ENCODE data around the gene LBHD1.
"Not testable (repeated sequence)": the region's sequence is repeated elsewhere in the genome, so short reads cannot be mapped to it uniquely, and the experiment has no call there.

LBHD1 gene

DNA sequence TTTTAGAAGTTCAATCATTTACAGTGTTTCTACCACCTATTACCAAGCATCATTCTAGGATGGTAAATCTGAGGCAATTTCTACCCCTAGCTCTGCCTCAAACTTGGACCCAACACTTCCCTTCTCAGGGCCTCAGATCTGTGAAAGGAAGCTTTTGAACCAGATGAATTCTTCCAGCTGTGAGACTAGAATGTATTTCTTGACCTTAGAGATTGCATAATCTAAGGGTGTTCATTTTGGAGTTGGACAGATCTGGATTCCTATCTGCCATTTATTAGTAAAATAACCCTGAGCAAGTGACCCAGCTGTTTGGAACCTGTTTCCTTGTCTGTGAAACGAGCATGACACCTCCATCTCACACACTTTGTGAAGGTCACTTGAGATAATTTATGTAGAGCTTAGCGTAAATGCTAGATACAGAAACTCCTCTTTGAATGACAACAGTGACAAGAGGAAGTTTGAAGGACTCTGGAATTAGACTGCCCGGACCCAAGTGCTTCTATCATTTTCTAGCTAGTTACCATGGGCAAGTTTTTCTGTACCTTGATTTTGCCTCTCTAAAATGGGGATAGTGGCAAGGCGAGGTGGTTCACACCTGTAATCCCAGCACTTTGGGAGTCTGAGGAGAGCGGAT, 15.2 kb downstream of the LBHD1 start:
- DNase-seq = no peak

GRCh38 chr11:62654297-62654696, 17.8 kb downstream of the LBHD1 start:
- no peak for DNase-seq

DNA sequence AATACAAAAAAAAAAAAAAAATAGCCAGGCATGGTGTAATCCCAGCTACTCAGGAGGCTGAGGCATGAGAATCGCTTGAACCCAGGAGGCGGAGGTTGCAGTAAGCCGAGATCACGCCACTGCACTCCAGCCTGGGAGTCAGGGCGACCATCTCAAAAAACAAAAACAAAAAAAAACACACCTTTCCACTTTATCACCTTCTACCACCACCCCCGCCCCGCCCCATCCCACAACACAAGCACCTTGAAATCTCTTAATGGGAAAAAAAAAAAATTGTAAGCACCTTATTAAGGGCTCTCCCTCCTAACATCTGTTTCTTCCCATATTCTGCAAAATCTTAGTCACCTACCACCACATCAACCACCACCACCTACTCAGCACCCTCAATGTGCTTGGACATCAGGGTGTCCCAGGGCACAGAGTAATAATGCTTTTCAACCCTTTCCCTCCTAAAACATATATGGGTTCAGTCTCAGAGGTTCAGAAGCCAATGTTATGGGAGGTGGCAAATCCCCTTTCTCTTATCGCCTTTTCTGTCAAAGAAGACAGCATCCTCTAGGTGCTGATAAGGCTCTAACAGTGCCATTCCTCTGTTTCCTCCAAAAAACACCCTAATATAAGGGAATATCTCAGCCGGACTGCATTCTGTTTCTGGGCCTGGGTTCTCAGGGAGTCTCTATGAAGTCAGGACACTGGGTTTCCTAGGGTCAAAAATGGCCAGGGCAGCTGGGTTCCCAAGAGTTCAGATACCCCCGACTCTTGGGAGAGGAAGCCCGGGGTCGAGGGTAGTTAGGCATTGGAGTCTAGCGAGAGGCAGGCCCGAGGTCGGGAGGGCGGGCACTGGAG, 19.7 kb downstream of the LBHD1 start:
- no peak for DNase-seq

GRCh38 chr11:62650283-62650682, 21.8 kb downstream of the LBHD1 start:
- DNase-seq = not testable (repeated sequence)

DNA sequence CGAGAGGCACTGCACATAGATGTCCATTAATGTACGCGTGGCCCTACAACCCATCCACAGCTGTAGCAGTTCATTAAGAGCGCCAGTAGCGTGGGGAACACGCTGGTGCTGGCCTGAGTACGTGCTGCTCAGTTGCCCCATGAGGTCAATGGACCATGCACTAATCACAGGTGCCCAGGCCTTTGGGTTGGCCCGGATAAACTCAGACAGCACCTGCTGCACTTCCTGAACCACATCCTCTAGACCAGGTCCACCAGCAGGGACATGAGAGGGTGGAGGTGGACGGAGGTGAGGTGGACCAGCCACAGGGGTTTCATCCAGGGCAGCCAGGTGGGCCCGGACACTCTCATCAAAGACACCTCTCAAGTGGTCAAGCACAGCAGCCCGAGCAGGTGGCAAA, 22.6 kb downstream of the LBHD1 start:
- DNase-seq = no peak

- no peak for DNase-seq
Observed at GRCh38 chr11:62648967-62649364, 23.1 kb downstream of the LBHD1 start.

- DNase-seq = no peak
Observed at GRCh38 chr11:62648185-62648966, 23.7 kb downstream of the LBHD1 start.

DNA sequence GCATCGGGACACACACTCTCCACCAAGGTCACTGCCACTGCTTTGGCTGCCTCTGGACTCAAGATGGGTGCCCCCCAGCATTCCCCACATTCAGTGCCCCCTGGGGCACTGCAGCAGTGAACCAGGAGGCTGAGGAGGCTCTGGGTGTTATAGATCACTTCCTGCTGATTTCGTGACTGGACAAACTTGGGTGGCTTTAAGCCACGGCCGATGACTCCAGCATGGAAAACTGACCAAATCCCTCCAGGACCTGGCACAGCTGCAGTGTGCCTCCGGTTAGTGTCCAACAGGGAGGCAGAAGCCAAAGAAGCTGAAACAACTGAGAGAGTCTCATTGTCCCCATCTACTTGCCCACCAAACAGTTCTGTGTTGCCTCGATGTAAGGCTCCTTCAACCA, 24.5 kb downstream of the LBHD1 start:
- no peak for DNase-seq

DNA sequence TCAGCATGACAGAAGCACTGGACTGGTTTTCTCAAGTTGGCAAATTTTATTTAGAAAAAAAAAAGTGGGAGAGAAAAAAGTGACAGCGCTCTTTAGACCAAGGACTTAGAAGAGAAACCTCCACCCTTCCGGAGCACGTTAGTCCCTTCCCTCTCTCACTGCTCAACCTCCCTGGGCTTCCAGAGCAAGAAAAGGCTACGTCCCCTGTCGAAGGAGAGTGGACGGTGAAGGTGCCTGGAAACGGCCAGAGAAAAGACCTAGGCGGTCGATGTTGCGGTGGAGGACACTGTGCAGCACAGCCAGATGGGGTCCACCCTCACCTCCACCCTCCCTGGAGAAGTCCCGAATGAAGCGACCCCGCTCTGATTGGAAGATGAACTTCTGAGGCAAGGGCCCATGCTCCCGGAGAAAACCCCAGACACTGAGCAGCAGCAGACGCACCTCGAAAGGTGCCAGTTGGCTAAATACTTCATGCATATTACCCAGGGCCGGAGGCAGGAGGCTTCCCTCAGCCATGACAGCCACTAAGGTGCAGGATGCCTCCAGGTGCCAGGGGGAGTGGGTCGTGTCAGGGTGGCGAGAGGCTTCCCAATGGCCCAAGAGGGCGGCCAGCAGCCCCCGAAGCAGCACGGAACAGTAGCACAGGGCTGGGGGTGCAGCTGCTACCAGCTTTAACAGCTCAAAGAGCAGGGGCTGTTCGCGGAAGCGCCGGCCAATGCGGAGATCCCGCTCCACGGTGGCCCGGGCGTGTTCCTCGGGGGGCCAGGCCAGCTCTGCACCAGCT, 25.1 kb downstream of the LBHD1 start:
- DNase-seq = no peak

DNA sequence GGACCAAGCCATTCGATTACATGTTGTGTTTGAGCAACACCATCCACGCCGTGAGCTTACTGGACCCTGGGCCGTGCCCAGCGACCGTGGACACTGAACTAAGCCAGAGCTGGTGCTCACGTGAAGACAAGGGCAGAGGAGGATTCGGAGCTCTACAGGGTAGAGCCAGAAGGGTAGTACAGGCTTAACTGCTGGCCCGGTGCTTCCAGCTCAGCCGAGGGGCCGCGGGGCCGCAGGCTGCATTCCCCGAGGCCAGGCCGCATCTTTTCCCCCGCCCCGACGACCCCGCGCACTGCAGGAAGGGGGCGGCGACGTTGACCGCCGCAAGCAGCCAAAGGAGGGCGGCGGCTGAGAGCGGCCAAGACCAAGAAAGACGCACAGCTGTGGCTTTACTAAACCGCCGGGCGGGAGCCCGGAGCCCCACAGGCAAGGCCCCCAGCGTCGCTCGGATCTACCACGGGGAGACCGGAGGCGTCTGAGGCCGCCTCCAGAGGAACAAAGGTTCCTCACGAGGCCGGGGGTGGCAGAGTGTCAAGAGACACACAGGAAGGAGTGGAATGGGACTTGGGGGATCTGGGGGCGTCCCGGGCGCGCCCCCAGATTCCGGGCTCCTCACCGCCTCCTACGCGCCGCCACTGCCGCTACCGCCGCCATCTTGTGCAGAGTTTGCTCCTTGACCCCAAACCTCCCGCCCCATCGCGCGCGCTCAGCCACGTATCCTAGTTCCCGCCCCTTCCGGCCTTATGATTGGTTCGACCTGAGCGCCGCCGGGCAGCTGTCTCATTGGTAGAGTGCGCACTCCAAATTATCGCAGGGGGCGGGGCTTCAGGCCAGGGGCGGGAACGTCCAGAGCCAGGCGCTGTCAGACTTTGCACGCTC, 25.9 kb downstream of the LBHD1 start, which contains the start of gene GANAB:
GANAB (minus strand) TSS at position 668 of the 879 bp plus-strand sequence; CDS start at position 654, 14 bp downstream.
- peak; percentile 99 for DNase-seq

DNA sequence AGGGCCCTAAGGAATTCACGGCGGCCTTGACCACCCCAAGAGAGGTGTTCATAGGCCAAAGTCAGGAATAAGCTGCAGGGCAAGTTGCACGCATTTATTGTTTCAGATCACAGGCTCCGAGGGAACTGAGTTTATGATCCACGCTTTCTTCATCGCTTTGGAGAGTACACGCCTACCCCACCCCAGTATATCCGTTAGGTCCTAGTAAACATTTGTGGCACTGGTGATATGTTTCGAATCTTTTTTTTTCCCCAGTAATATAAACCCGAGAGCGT, 26.5 kb downstream of the LBHD1 start:
- no peak for DNase-seq

DNA sequence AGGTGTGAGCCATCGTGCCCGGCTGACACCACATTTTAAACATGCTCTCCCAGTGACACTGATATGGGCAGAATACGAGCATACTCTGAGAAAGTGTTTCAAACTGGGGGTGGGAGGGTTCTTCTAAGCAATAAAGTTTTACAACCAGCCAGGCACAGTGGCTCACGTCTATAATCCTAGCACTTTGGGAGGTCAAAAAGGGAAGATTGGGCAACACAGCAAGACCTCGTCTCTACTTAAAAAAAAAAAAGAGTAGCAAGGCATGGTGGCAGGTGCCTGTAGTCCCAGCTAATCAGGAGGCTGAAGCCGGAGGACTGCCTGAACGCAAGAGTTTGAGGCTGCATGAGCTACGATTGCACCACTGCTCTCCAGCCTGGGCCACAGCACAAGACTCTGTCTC, 27.8 kb downstream of the LBHD1 start:
- no peak for DNase-seq

GRCh38 chr11:62632492-62632891, 39.6 kb downstream of the LBHD1 start:
- no peak for DNase-seq

DNA sequence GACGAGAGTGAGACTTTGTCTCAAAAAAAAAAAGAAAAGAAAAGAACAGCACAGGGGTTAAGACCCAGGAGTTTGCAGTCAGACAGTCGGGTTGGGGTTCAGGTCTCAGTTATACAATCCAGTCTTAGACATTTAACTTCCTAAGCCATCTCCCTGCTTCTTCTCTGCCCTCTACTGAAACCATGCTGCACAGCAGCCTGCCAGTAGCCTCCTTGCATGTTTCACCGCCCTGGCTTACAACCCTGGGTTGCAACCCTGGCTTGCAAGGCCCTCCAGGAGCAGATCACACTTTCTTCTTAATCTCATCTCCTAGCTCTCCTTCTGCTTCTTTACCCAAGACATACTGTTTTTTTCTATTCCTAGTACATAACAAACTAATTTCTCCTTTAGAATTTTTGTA, 44.4 kb downstream of the LBHD1 start:
- no peak for DNase-seq

GRCh38 chr11:62622476-62623089, 49.5 kb downstream of the LBHD1 start:
- no peak for DNase-seq

- DNase-seq = peak; percentile 98
Observed at GRCh38 chr11:62621567-62622470, 50.2 kb downstream of the LBHD1 start, which contains the start of gene B3GAT3. Gene B3GAT3 (minus strand): TSS chr11:62621986. CDS start chr11:62621947, 39 bp downstream.

DNA sequence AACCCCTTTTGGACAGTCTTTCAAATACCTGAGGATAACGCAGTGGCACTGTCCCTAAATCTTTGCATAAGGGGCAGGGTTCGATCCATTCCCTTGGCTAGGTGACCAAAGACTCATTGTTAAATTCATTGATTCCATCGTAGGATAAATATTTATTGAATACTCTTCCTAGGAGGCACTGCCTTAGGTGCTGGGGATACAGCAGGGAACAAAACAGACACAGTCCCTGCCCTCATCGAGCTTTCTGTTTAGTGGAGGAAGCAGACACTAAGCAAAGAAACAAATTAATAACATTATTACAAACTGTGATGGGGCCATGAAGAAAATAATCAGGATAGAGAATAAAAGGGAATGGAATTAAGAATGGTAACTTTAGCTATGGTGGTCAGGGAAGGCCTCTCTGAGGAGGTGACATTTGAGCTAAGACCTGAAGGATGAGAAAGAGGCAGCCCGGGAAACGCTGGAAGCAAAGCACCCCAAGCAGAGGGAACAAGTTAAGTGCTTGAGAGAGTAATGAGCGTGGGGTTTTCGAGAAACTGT, 51.0 kb downstream of the LBHD1 start:
- DNase-seq = no peak

- not testable (repeated sequence) for DNase-seq
Observed at GRCh38 chr11:62616957-62617356, 55.1 kb downstream of the LBHD1 start.

GRCh38 chr11:62615521-62615920, 56.5 kb downstream of the LBHD1 start:
- DNase-seq = no peak

DNA sequence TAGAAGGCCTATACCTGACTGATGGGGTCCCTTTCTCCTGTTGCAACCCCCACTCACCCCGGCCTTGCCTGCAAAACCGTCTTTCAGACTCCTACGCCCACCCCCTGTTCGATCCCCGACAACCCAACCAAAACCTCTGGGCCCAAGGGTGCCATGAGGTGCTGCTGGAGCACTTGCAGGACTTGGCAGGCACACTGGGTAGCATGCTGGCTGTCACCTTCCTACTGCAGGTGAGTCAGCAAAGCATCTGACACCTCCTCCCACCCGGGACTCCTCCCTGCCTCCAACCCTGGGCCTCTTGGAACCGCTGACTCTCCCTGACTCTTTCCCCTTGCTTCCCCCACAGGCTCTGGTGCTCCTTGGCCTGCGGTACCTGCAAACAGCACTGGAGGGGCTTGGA, 57.8 kb downstream of the LBHD1 start:
- DNase-seq = no peak

All from right hindlimb (tissue), 1 donor.